ENCODE data around the gene CNDP2.
"Not testable (repeated sequence)": the region's sequence is repeated elsewhere in the genome, so short reads cannot be mapped to it uniquely, and the experiment has no call there.

CNDP2 gene

GRCh38 chr18:74499633-74500032 is 3.5 kb downstream of the CNDP2 start:
- ChIA-PET POLR2A (no interaction called here), CTCF (no interaction called here)
- TF ChIP-seq FOXA1 (IDR thresholded peaks at IDR 0.05), result no peak
- no peak for TF ChIP-seq BHLHE40 (IDR thresholded peaks at IDR 0.05; ENCODE audit: borderline replicate concordance)
- no peak for TF ChIP-seq L3MBTL2 (conservative IDR thresholded peaks at IDR 0.05)
- DNase-seq (ENCODE audit: extremely low spot score), result no peak

- no peak for DNase-seq (ENCODE audit: extremely low spot score)
- TF ChIP-seq NFRKB (IDR thresholded peaks at IDR 0.05), result no peak
- no peak for TF ChIP-seq FOXA1 (IDR thresholded peaks at IDR 0.05)
- TF ChIP-seq SUZ12 (IDR thresholded peaks at IDR 0.05), result no peak
- no peak for TF ChIP-seq SP1 (IDR thresholded peaks at IDR 0.05)
- TF ChIP-seq FOXM1 (IDR thresholded peaks at IDR 0.05; ENCODE audit: borderline replicate concordance), result no peak
- ChIA-PET POLR2A (no interaction called here), CTCF (no interaction called here)
Observed at GRCh38 chr18:74500372-74500771, 4.2 kb downstream of the CNDP2 start.

- CTCF ChIA-PET; DNase-seq (ENCODE audit: extremely low spot score): not testable (repeated sequence)
Observed at GRCh38 chr18:74500774-74501173, 4.6 kb downstream of the CNDP2 start.

GRCh38 chr18:74501386-74501785 is 5.2 kb downstream of the CNDP2 start:
- ChIA-PET CTCF (interaction anchor here (0.5 kb wide), 1 partner anchor 348 kb away, joined by 3 read pairs; no protein-coding TSS in a partner anchor), POLR2A (no interaction called here)
- TF ChIP-seq FOXM1 (IDR thresholded peaks at IDR 0.05; ENCODE audit: borderline replicate concordance) (no peak), ZNF384 (IDR thresholded peaks at IDR 0.05) (no peak), ARNT (IDR thresholded peaks at IDR 0.05) (no peak), NFRKB (IDR thresholded peaks at IDR 0.05) (no peak), L3MBTL2 (conservative IDR thresholded peaks at IDR 0.05) (no peak), ELF4 (IDR thresholded peaks at IDR 0.05) (no peak), HDGF (IDR thresholded peaks at IDR 0.05; ENCODE audit: borderline replicate concordance) (no peak), FOXA1 (IDR thresholded peaks at IDR 0.05) (no peak), LEF1 (IDR thresholded peaks at IDR 0.05; ENCODE audit: borderline replicate concordance) (no peak), PKNOX1 (IDR thresholded peaks at IDR 0.05) (no peak), SP1 (IDR thresholded peaks at IDR 0.05) (no peak), CTBP1 (IDR thresholded peaks at IDR 0.05; ENCODE audit: borderline replicate concordance) (no peak), FOXK2 (IDR thresholded peaks at IDR 0.05) (no peak), SUZ12 (IDR thresholded peaks at IDR 0.05) (no peak), BHLHE40 (IDR thresholded peaks at IDR 0.05; ENCODE audit: borderline replicate concordance) (no peak)
- DNase-seq (ENCODE audit: extremely low spot score), result no peak

More at GRCh38 chr18:74500774-74501173, 4.6 kb downstream of the CNDP2 start:
- POLR2A ChIA-PET, result not testable (repeated sequence)

- no peak for TF ChIP-seq SP1 (IDR thresholded peaks at IDR 0.05)
- TF ChIP-seq ZNF384 (IDR thresholded peaks at IDR 0.05), result no peak
- no peak for TF ChIP-seq HDGF (IDR thresholded peaks at IDR 0.05; ENCODE audit: borderline replicate concordance)
- TF ChIP-seq FOXM1 (IDR thresholded peaks at IDR 0.05; ENCODE audit: borderline replicate concordance), result no peak
- TF ChIP-seq ARNT (IDR thresholded peaks at IDR 0.05), result no peak
- TF ChIP-seq ELF4 (IDR thresholded peaks at IDR 0.05), result no peak
- TF ChIP-seq CTBP1 (IDR thresholded peaks at IDR 0.05; ENCODE audit: borderline replicate concordance), result no peak
- no peak for TF ChIP-seq NFRKB (IDR thresholded peaks at IDR 0.05)
- TF ChIP-seq FOXA1 (IDR thresholded peaks at IDR 0.05), result no peak
- no peak for TF ChIP-seq TARDBP (IDR thresholded peaks at IDR 0.05)
- TF ChIP-seq PKNOX1 (IDR thresholded peaks at IDR 0.05), result no peak
- TF ChIP-seq LEF1 (IDR thresholded peaks at IDR 0.05; ENCODE audit: borderline replicate concordance), result no peak
- no peak for TF ChIP-seq SUZ12 (IDR thresholded peaks at IDR 0.05)
- no peak for TF ChIP-seq BHLHE40 (IDR thresholded peaks at IDR 0.05; ENCODE audit: borderline replicate concordance)
- TF ChIP-seq FOXK2 (IDR thresholded peaks at IDR 0.05), result no peak
- no peak for TF ChIP-seq L3MBTL2 (conservative IDR thresholded peaks at IDR 0.05)
- DNase-seq (ENCODE audit: extremely low spot score), result no peak
- CTCF ChIA-PET, result no interaction called here
- POLR2A ChIA-PET, result no interaction called here
Observed at GRCh38 chr18:74503137-74503536, 7.0 kb downstream of the CNDP2 start.

- ChIA-PET POLR2A (no interaction called here), CTCF (no interaction called here)
- no peak for TF ChIP-seq FOXA1 (IDR thresholded peaks at IDR 0.05)
- no peak for TF ChIP-seq BHLHE40 (IDR thresholded peaks at IDR 0.05; ENCODE audit: borderline replicate concordance)
- no peak for TF ChIP-seq CTBP1 (IDR thresholded peaks at IDR 0.05; ENCODE audit: borderline replicate concordance)
- TF ChIP-seq ARNT (IDR thresholded peaks at IDR 0.05), result no peak
- no peak for TF ChIP-seq ZNF384 (IDR thresholded peaks at IDR 0.05)
- TF ChIP-seq HDGF (IDR thresholded peaks at IDR 0.05; ENCODE audit: borderline replicate concordance), result no peak
- TF ChIP-seq FOXK2 (IDR thresholded peaks at IDR 0.05), result no peak
- no peak for TF ChIP-seq FOXM1 (IDR thresholded peaks at IDR 0.05; ENCODE audit: borderline replicate concordance)
- no peak for TF ChIP-seq SUZ12 (IDR thresholded peaks at IDR 0.05)
- no peak for TF ChIP-seq NFRKB (IDR thresholded peaks at IDR 0.05)
- TF ChIP-seq SP1 (IDR thresholded peaks at IDR 0.05), result no peak
- TF ChIP-seq ELF4 (IDR thresholded peaks at IDR 0.05), result no peak
- TF ChIP-seq TARDBP (IDR thresholded peaks at IDR 0.05), result no peak
- no peak for TF ChIP-seq LEF1 (IDR thresholded peaks at IDR 0.05; ENCODE audit: borderline replicate concordance)
- TF ChIP-seq L3MBTL2 (conservative IDR thresholded peaks at IDR 0.05), result no peak
- TF ChIP-seq PKNOX1 (IDR thresholded peaks at IDR 0.05), result no peak
Observed at GRCh38 chr18:74505776-74506175, 9.6 kb downstream of the CNDP2 start.

More at GRCh38 chr18:74505776-74506175, 9.6 kb downstream of the CNDP2 start:
- no peak for DNase-seq (ENCODE audit: extremely low spot score)
